Upper lobe of right lung (tissue), 1 donor: ENCODE results near the gene SCAPER. TPM values are rescaled to one million over a fixed set of nuclear protein-coding genes. Genes with fewer than 3 reads are reported as not detected.

ENCODE experiments used
- ATAC-seq: fragments of 200-7000 bp; cut with Tn5 transposase; one replicate; pipeline ENCODE4 v1.9.1; 2020; ENCODE audit warnings: mild to moderate bottlenecking, moderate library complexity
- DNase-seq: peaks from one replicate; pipeline ENCODE4 v3.0.0-alpha.2; 2020
- H3K27ac ChIP-seq: fragments of 200-600 bp; one replicate; pipeline ENCODE4 v1.8.0; 2022
- H3K27me3 ChIP-seq: fragments of 200-600 bp; one replicate; pipeline ENCODE4 v1.8.0; 2022; ENCODE audit warnings: mild to moderate bottlenecking
- H3K36me3 ChIP-seq: fragments of 200-600 bp; one replicate; pipeline ENCODE4 v1.8.0; 2022
- H3K4me1 ChIP-seq: fragments of 200-600 bp; one replicate; pipeline ENCODE4 v1.8.0; 2022
- H3K4me3 ChIP-seq: fragments of 200-600 bp; one replicate; pipeline ENCODE4 v1.8.0; 2022; ENCODE audit warnings: mild to moderate bottlenecking
- H3K9me3 ChIP-seq: fragments of 200-600 bp; one replicate; pipeline ENCODE4 v1.8.0; 2022
- CTCF ChIP-seq: fragments of 200-600 bp; IDR thresholded peaks from one replicate; pipeline ENCODE4 v1.8.0; 2022; ENCODE audit warnings: antibody characterized with exemption
- intact Hi-C: fragments of 100-400 bp; cut with DNase I; formaldehyde crosslinking; loops from one replicate; pipeline ENCODE4 v1.11.0; 2022
- total RNA-seq: library from RNA; stranded (reverse); fragmentation: NEBNext Ultra II Directional; extraction: Animal tissue kit (Norgen Biotek cat#: 25700); gene quantifications from one replicate; pipeline ENCODE4 v1.2.1, GENCODE V29; 2021
- donor health status: DM: no; HTN: yes; CAD: no; lungs with severe emphysema.

Gene SCAPER
- total RNA-seq, 1 donor from 2014 or later = 44.3 TPM

GRCh38 chr15:76376816-76377215, 528.3 kb downstream of the SCAPER start:
- no peaks in the 10 kb centered on the region for H3K27me3 ChIP-seq
- no peaks in the 10 kb centered on the region for H3K4me1 ChIP-seq
- no peak overlapping the region for H3K4me3 ChIP-seq
- H3K27ac ChIP-seq = no peak overlapping the region
- ATAC-seq = no peak
- no peak for DNase-seq
- intact Hi-C loops = no loop called here
- peaks cover 13% of the 10 kb centered on the region for H3K36me3 ChIP-seq
- no peak for TF ChIP-seq CTCF
- H3K9me3 ChIP-seq = no peaks in the 10 kb centered on the region

- intact Hi-C loops = no loop called here
- Histone ChIP-seq H3K27ac (no peak overlapping the region), H3K9me3 (no peaks in the 10 kb centered on the region)
Observed at GRCh38 chr15:76376029-76376428, 529.1 kb downstream of the SCAPER start.

GRCh38 chr15:76368122-76368621, 537.0 kb downstream of the SCAPER start:
- peaks cover 9% of the 10 kb centered on the region for H3K4me1 ChIP-seq
- peak; percentile 68 for ATAC-seq
- no peak overlapping the region for H3K27ac ChIP-seq
- no peak overlapping the region for H3K4me3 ChIP-seq
- TF ChIP-seq CTCF = no peak
- no peaks in the 10 kb centered on the region for H3K27me3 ChIP-seq
- H3K9me3 ChIP-seq = no peaks in the 10 kb centered on the region
- intact Hi-C loops = no loop called here
- H3K36me3 ChIP-seq = peaks cover 8% of the 10 kb centered on the region
- DNase-seq = no peak

More at GRCh38 chr15:76376029-76376428, 529.1 kb downstream of the SCAPER start:
- Histone ChIP-seq H3K36me3 (peaks cover 13% of the 10 kb centered on the region), H3K4me1 (no peaks in the 10 kb centered on the region), H3K4me3 (no peak overlapping the region), H3K27me3 (no peaks in the 10 kb centered on the region)
- ATAC-seq (peak; percentile 87), DNase-seq (no peak)
- no peak for TF ChIP-seq CTCF

- TF ChIP-seq CTCF = no peak
- intact Hi-C loops = no loop called here
- no peak overlapping the region for H3K4me3 ChIP-seq
- no peaks in the 10 kb centered on the region for H3K9me3 ChIP-seq
- H3K27me3 ChIP-seq = no peaks in the 10 kb centered on the region
- peaks cover 9% of the 10 kb centered on the region for H3K4me1 ChIP-seq
- DNase-seq = no peak
- H3K36me3 ChIP-seq = no peaks in the 10 kb centered on the region
- no peak overlapping the region for H3K27ac ChIP-seq
- ATAC-seq = no peak
Observed at GRCh38 chr15:76366714-76367113, 538.4 kb downstream of the SCAPER start.

- Histone ChIP-seq H3K36me3 (no peaks in the 10 kb centered on the region), H3K4me3 (no peak overlapping the region), H3K27me3 (no peaks in the 10 kb centered on the region), H3K4me1 (peaks cover 6% of the 10 kb centered on the region), H3K9me3 (no peaks in the 10 kb centered on the region), H3K27ac (no peak overlapping the region)
- TF ChIP-seq CTCF = no peak
- intact Hi-C loops = no loop called here
- DNase-seq (no peak), ATAC-seq (no peak)
Observed at GRCh38 chr15:76363251-76363650, 541.9 kb downstream of the SCAPER start.

GRCh38 chr15:76360416-76360815, 544.7 kb downstream of the SCAPER start:
- DNase-seq (no peak), ATAC-seq (no peak)
- H3K36me3 ChIP-seq = no peaks in the 10 kb centered on the region
- no peak overlapping the region for H3K27ac ChIP-seq
- H3K27me3 ChIP-seq = no peaks in the 10 kb centered on the region
- no peak for TF ChIP-seq CTCF
- no peaks in the 10 kb centered on the region for H3K4me1 ChIP-seq
- H3K9me3 ChIP-seq = no peaks in the 10 kb centered on the region
- intact Hi-C loops = no loop called here
- no peak overlapping the region for H3K4me3 ChIP-seq
